Measurements from ENCODE around the gene ZNF160. TPM values are rescaled to one million over a fixed set of nuclear protein-coding genes. Genes with fewer than 3 reads are reported as not detected.

ZNF160 gene
- total and polyA plus RNA-seq, 2 of the 8 experiments (the other 6 are each of a cell fraction or from before 2014, with no cell fraction given), result 15.8 to 31.2 TPM

GRCh38 chr19:53079313-53079924, 23.8 kb downstream of the ZNF160 start:
- POLR2A ChIA-PET (ENCODE audit: partially characterized antibody), result no interaction called here
- no peak overlapping the region for H2BK12ac ChIP-seq (ENCODE audit: low read depth, low read length)
- no peak overlapping the region for H3K4ac ChIP-seq (replicated peaks; ENCODE audit: insufficient read length, low read depth, low read length)
- H2AFZ ChIP-seq (ENCODE audit: low read length), result no peak overlapping the region
- TF ChIP-seq SP1 (IDR thresholded peaks at IDR 0.05; ENCODE audit: low read depth, low read length) (no peak), SAP30 (IDR thresholded peaks at IDR 0.05; ENCODE audit: insufficient read depth, insufficient replicate concordance, low read length) (no peak), BRCA1 (IDR thresholded peaks at IDR 0.05; ENCODE audit: low read depth, low read length) (no peak), SP2 (IDR thresholded peaks at IDR 0.05; ENCODE audit: low read length) (no peak), SIX5 (IDR thresholded peaks at IDR 0.05; ENCODE audit: low read depth, low read length) (no peak), POLR2AphosphoS5 (IDR thresholded peaks at IDR 0.05; ENCODE audit: low read depth, low read length) (no peak)
- no peak overlapping the region for H3K18ac ChIP-seq (ENCODE audit: extremely low read depth, low read length)
- WGBS, 2 experiments (ENCODE audit: extremely low coverage in 1 of 2, insufficient coverage in 1 of 2, insufficient read length in 1 of 2, insufficient replicate concordance in 2 of 2, low coverage in 1 of 2, low lambda C conversion rate in 2 of 2, missing lambda C conversion rate in 1 of 2), result 90% methylated on average over 7 of the region's 8 CpGs; no CpG with 5 or more reads in 1 of the 2 experiments
- no peak overlapping the region for H3K4me2 ChIP-seq (ENCODE audit: insufficient read depth in 1 of 2, low read depth in 2 of 2, low read length in 2 of 2)
- H3K79me2 ChIP-seq (ENCODE audit: control insufficient read depth in 1 of 2, insufficient read depth in 2 of 2, low read length in 2 of 2), result peaks cover 0 to 2% of the 10 kb centered on the region in 2 experiments; a peak in 1 of 4 replicates
- no peak overlapping the region for H3K9ac ChIP-seq (replicated peaks in 1 of 4; ENCODE audit: extremely low read depth in 1 of 4, low read depth in 3 of 4, low read length in 3 of 4)
- no peaks in the 10 kb centered on the region for H3K4me1 ChIP-seq (replicated peaks in 1 of 4; ENCODE audit: control insufficient read depth in 3 of 4, insufficient read depth in 4 of 4, low read length in 3 of 4)
- CTCF ChIA-PET (ENCODE audit: partially characterized antibody), result no interaction called here
- H3K4me3 ChIP-seq (ENCODE audit: extremely low read depth in 1 of 4, insufficient read depth in 2 of 4, low read depth in 3 of 4, low read length in 4 of 4), result no peak overlapping the region
- H3K27ac ChIP-seq (ENCODE audit: low read depth, low read length), result no peak overlapping the region
- no peak overlapping the region for H2BK20ac ChIP-seq (ENCODE audit: low read length)
- no peaks in the 10 kb centered on the region for H3K27me3 ChIP-seq (replicated peaks in 1 of 4; ENCODE audit: control insufficient read depth in 3 of 4, extremely low read depth in 1 of 4, insufficient read depth in 3 of 4, low read length in 3 of 4)
- no peak overlapping the region for H2BK15ac ChIP-seq (ENCODE audit: low read length)
- H4K5ac ChIP-seq (ENCODE audit: insufficient read length, low read depth, low read length), result no peak overlapping the region
- H4K20me1 ChIP-seq (replicated peaks in 1 of 2; ENCODE audit: control insufficient read depth in 1 of 2, insufficient read depth in 2 of 2, low read length in 2 of 2), result no peaks in the 10 kb centered on the region
- no peak overlapping the region for H3K14ac ChIP-seq (ENCODE audit: insufficient read length)
- H3K23me2 ChIP-seq (ENCODE audit: low read depth, low read length), result no peaks in the 10 kb centered on the region
- no peak overlapping the region for H2AK5ac ChIP-seq (ENCODE audit: low read depth, low read length)
- no peak overlapping the region for H4K8ac ChIP-seq (ENCODE audit: extremely low read depth, insufficient read depth, low read length)
- FAIRE-seq, result no peak
- no peak overlapping the region for H3K56ac ChIP-seq (replicated peaks; ENCODE audit: insufficient read length, low read depth, low read length)
- H3K23ac ChIP-seq (ENCODE audit: insufficient read length), result no peak overlapping the region
- H3K36me3 ChIP-seq (ENCODE audit: control insufficient read depth in 2 of 4, insufficient read depth in 4 of 4, low read length in 3 of 4), result peaks cover 2 to 16% (median 10%) of the 10 kb centered on the region in 4 experiments; a peak in 7 of 8 replicates
- no peak overlapping the region for H2BK5ac ChIP-seq (ENCODE audit: low read depth, low read length)
- H4K91ac ChIP-seq (replicated peaks; ENCODE audit: insufficient read length, low read length), result no peak overlapping the region
- no peak for DNase-seq (ENCODE audit: low read depth in 1 of 2, low spot score in 2 of 2)
- H2BK120ac ChIP-seq (replicated peaks; ENCODE audit: low read depth, low read length), result no peak overlapping the region
- no peaks in the 10 kb centered on the region for H3K9me3 ChIP-seq (ENCODE audit: insufficient read depth in 2 of 2, low read depth in 1 of 2, low read length in 1 of 2)
- H3K79me1 ChIP-seq (ENCODE audit: low read depth, low read length), result no peaks in the 10 kb centered on the region; the same call in 1 of the 2 replicates

All from H1 (cell line).